ENCODE measurements around the gene AGAP2.

Gene AGAP2

GRCh38 chr12:57782608-57783465, 44.3 kb upstream of the AGAP2 start, which contains the start of gene TSFM (continued):
- peak; percentile 74 for TF ChIP-seq ZNF10 (tag by site-specific recombination; IDR thresholded peaks at IDR 0.05)
- peak; percentile 58; the same call in 1 of the 2 replicates for TF ChIP-seq PRDM4 (tag by site-specific recombination; IDR thresholded peaks at IDR 0.05)
- peak; percentile 40; the same call in 1 of the 2 replicates for TF ChIP-seq WT1 (tag by site-specific recombination; IDR thresholded peaks at IDR 0.05)
- TF ChIP-seq GFI1B (tag by site-specific recombination; IDR thresholded peaks at IDR 0.05), result no peak
- TF ChIP-seq ZNF223 (tag by site-specific recombination; IDR thresholded peaks at IDR 0.05), result no peak
- TF ChIP-seq ZNF449 (tag by site-specific recombination; IDR thresholded peaks at IDR 0.05), result peak; percentile 67
- TF ChIP-seq ZNF24 (tag by site-specific recombination; IDR thresholded peaks at IDR 0.05), result peak; percentile 91
- no peak for TF ChIP-seq ZNF404 (tag by site-specific recombination; IDR thresholded peaks at IDR 0.05)
- TF ChIP-seq KLF7 (tag by site-specific recombination; IDR thresholded peaks at IDR 0.05; ENCODE audit: borderline replicate concordance), result no peak; the same call in 1 of the 2 replicates
- TF ChIP-seq ZBTB7A (tag by site-specific recombination; IDR thresholded peaks at IDR 0.05; ENCODE audit: low read depth), result peak; percentile 67; the same call in 1 of the 2 replicates
- no peak for TF ChIP-seq HOXC10 (CRISPR knock-in tag; IDR thresholded peaks at IDR 0.05)
- no peak for TF ChIP-seq ZNF169 (tag by site-specific recombination; IDR thresholded peaks at IDR 0.05)
- TF ChIP-seq SP3 (tag by site-specific recombination; IDR thresholded peaks at IDR 0.05), result peak; percentile 62
- TF ChIP-seq PATZ1 (tag by site-specific recombination; IDR thresholded peaks at IDR 0.05), result peak; percentile 65
- TF ChIP-seq ZBTB1 (tag by site-specific recombination; IDR thresholded peaks at IDR 0.05), result peak; percentile 85; the same call in 1 of the 2 replicates
- peak; percentile 96 for TF ChIP-seq ZXDB (tag by site-specific recombination; IDR thresholded peaks at IDR 0.05)
- peak; percentile 69; the same call in 1 of the 2 replicates for TF ChIP-seq ZNF777 (tag by site-specific recombination; IDR thresholded peaks at IDR 0.05; ENCODE audit: borderline replicate concordance)
- no peak; the same call in none of the 2 replicates for TF ChIP-seq PBX3 (CRISPR knock-in tag; IDR thresholded peaks at IDR 0.05)
- TF ChIP-seq MYNN (tag by site-specific recombination; IDR thresholded peaks at IDR 0.05; ENCODE audit: borderline replicate concordance), result peak; percentile 37
- TF ChIP-seq ZNF658 (tag by site-specific recombination; IDR thresholded peaks at IDR 0.05), result no peak
- TF ChIP-seq PRDM10 (tag by site-specific recombination; IDR thresholded peaks at IDR 0.05), result peak; percentile 89
- peak; percentile 76 for TF ChIP-seq ZBTB21 (tag by site-specific recombination; IDR thresholded peaks at IDR 0.05)
- peak; percentile 80 for TF ChIP-seq ZNF654 (tag by site-specific recombination; IDR thresholded peaks at IDR 0.05; ENCODE audit: low read depth)
- peak; percentile 89 for TF ChIP-seq ZSCAN5A (tag by site-specific recombination; IDR thresholded peaks at IDR 0.05)
- TF ChIP-seq ZNF621 (tag by site-specific recombination; IDR thresholded peaks at IDR 0.05), result no peak
- peak; percentile 69 for TF ChIP-seq ZNF366 (tag by site-specific recombination; conservative IDR thresholded peaks at IDR 0.05)
- 0 out of 2 replicates have a peak, but pooled peaks have one; percentile 30 for TF ChIP-seq ZNF473 (tag by site-specific recombination; IDR thresholded peaks at IDR 0.05)
